Mammary microvascular endothelial cell (primary cell): ENCODE measurements around the gene SLC12A5. TPM values are rescaled to one million over a fixed set of nuclear protein-coding genes. Genes with fewer than 3 reads are reported as not detected.

Experiments
- total RNA-seq: library from RNA; depleted of rRNA; stranded (reverse); fragments of >200 nt; gene quantifications from 2 replicates; pipeline ENCODE4 v1.2.3, GENCODE V29; 2015

SLC12A5 gene
- total RNA-seq, result under 0.01 and 0.10 TPM in 2 replicates

GRCh38 chr20:46028772-46029371, at the start of gene SLC12A5:
Gene SLC12A5, plus strand, starts transcription at chr20:46029215. Its CDS starts 130 bp downstream, at chr20:46029345.

GRCh38 chr20:46089417-46090388, 60.7 kb downstream of the SLC12A5 start, which contains the start of gene NCOA5:
Gene NCOA5, minus strand, starts transcription at chr20:46089962. Its CDS starts 10,538 bp downstream, at chr20:46079424.

Other genes with a start within 250 kb of the SLC12A5 start
- gene WFDC3, start 237.3 kb upstream of the SLC12A5 start, total RNA-seq, result 3.7 TPM in 1 of 2 replicates, not detected in the other
- gene DNTTIP1, start 237.3 kb upstream of the SLC12A5 start, total RNA-seq, result 30.2 and 32.6 TPM in 2 replicates
- gene UBE2C, start 216.6 kb upstream of the SLC12A5 start, total RNA-seq, result 108 and 126 TPM in 2 replicates
- gene TNNC2, start 201.9 kb upstream of the SLC12A5 start, total RNA-seq, result not detected in 2 replicates
- gene SNX21, start 195.4 kb upstream of the SLC12A5 start, total RNA-seq, result 11.6 and 27.0 TPM in 2 replicates
- 37.2 and 57.0 TPM in 2 replicates for gene ACOT8, start 171.8 kb upstream of the SLC12A5 start, total RNA-seq
- gene ZSWIM3, start 171.6 kb upstream of the SLC12A5 start, total RNA-seq, result 3.3 and 4.1 TPM in 2 replicates
- 9.1 and 11.7 TPM in 2 replicates for gene ZSWIM1, start 148.0 kb upstream of the SLC12A5 start, total RNA-seq
- gene SPATA25, start 141.6 kb upstream of the SLC12A5 start, total RNA-seq, result 1.3 TPM in 1 of 2 replicates, not detected in the other
- gene NEURL2, start 138.0 kb upstream of the SLC12A5 start, total RNA-seq, result 2.2 and 2.3 TPM in 2 replicates
- 129 and 130 TPM in 2 replicates for gene CTSA, start 137.9 kb upstream of the SLC12A5 start, total RNA-seq
- gene PLTP, start 117.1 kb upstream of the SLC12A5 start, total RNA-seq, result 6.3 and 11.5 TPM in 2 replicates
- gene PCIF1, start 94.5 kb upstream of the SLC12A5 start, total RNA-seq, result 16.1 and 20.9 TPM in 2 replicates
- 12.1 TPM in 2 replicates for gene ZNF335, start 57.0 kb upstream of the SLC12A5 start, total RNA-seq
- gene MMP9, start 20.3 kb upstream of the SLC12A5 start, total RNA-seq, result 0.07 TPM in 1 of 2 replicates, not detected in the other
- 22.9 and 25.3 TPM in 2 replicates for gene NCOA5, start 60.7 kb downstream of the SLC12A5 start, total RNA-seq
- gene CD40, start 89.1 kb downstream of the SLC12A5 start, total RNA-seq, result 10.9 and 12.9 TPM in 2 replicates